HCT116 (cell line): Measurements from ENCODE around the gene NT5C1A.

Source experiments
- CEBPB ChIP-seq: IDR thresholded peaks from 2 replicates; pipeline ENCODE4 v1.6.1; 2012; ENCODE audit warnings: low read depth
- CTCF ChIP-seq, 3 experiments: fragments of 200-600 bp in 1 of 3; sonication (generic) in 1 of 3; IDR thresholded peaks in 2 of 3; conservative IDR thresholded peaks in 1 of 3; 2 replicates each; pipeline ENCODE4 v1.5.1; 2012 to 2017; ENCODE audit warnings: low read depth in 2 of 3, low read length in 2 of 3, antibody characterized with exemption in 1 of 3, borderline replicate concordance in 1 of 3, control low read depth in 1 of 3, mild to moderate bottlenecking in 1 of 3, mixed read lengths in 1 of 3, mixed run types in 1 of 3, moderate library complexity in 1 of 3; ENCODE audit not compliant: insufficient read depth in 1 of 3
- EGR1 ChIP-seq: IDR thresholded peaks from 2 replicates; pipeline ENCODE4 v1.6.1; 2012; ENCODE audit warnings: low read depth
- EZH2 ChIP-seq: fragments of 200-600 bp; sonication (generic); IDR thresholded peaks from 2 replicates; pipeline ENCODE4 v1.6.1; 2017; ENCODE audit warnings: antibody characterized with exemption, mixed run types
- EZH2phosphoT487 ChIP-seq: fragments of 200-600 bp; IDR thresholded peaks from 2 replicates; pipeline ENCODE4 v1.6.1; 2018; ENCODE audit warnings: antibody characterized with exemption, borderline replicate concordance
- FOSL1 ChIP-seq: IDR thresholded peaks from 2 replicates; pipeline ENCODE4 v1.6.1; 2012; ENCODE audit warnings: low read depth
- JUND ChIP-seq: IDR thresholded peaks from 2 replicates; pipeline ENCODE4 v1.6.1; 2012
- POLR2A ChIP-seq: IDR thresholded peaks from 2 replicates; pipeline ENCODE4 v1.7.0; 2011; ENCODE audit warnings: borderline replicate concordance; ENCODE audit not compliant: insufficient read depth, insufficient read length; ENCODE audit errors: extremely low read depth
- POLR2AphosphoS5 ChIP-seq: IDR thresholded peaks from 2 replicates; pipeline ENCODE4 v1.6.1; 2011; ENCODE audit warnings: mild to moderate bottlenecking, low read depth, low read length, moderate library complexity
- RAD21 ChIP-seq: IDR thresholded peaks from 2 replicates; pipeline ENCODE4 v1.6.1; 2012; ENCODE audit warnings: low read depth, mild to moderate bottlenecking
- SIN3A ChIP-seq: IDR thresholded peaks from 2 replicates; pipeline ENCODE4 v1.6.1; 2012; ENCODE audit warnings: low read depth
- YY1 ChIP-seq: IDR thresholded peaks from 2 replicates; pipeline ENCODE4 v1.6.1; 2011; ENCODE audit warnings: low read length, low read depth, moderate library complexity, mild to moderate bottlenecking; ENCODE audit not compliant: insufficient replicate concordance; ENCODE audit errors: extremely low read depth
- ZBTB33 ChIP-seq: IDR thresholded peaks from 2 replicates; pipeline ENCODE4 v1.6.1; 2011; ENCODE audit warnings: mild to moderate bottlenecking, low read length, moderate library complexity; ENCODE audit not compliant: insufficient replicate concordance; ENCODE audit errors: extremely low read depth

- TF ChIP-seq EZH2 (no peak), CTCF (IDR thresholded peaks at IDR 0.05 in 2 of 3, conservative IDR thresholded peaks at IDR 0.05 in 1 of 3; ENCODE audit: borderline replicate concordance in 1 of 3, insufficient read depth in 1 of 3, low read depth in 2 of 3, low read length in 2 of 3) (peak; percentile 58 to 94 (median 90); a peak in 5 of 6 replicates), YY1 (no peak), RAD21 (peak; percentile 57), ZBTB33 (no peak), EZH2phosphoT487 (no peak), FOSL1 (no peak), POLR2A (peak; percentile 41), EGR1 (no peak), POLR2AphosphoS5 (peak; percentile 51), CEBPB (no peak), JUND (no peak), SIN3A (no peak)
Observed at GRCh38 chr1:39657923-39658485, 13.9 kb downstream of the NT5C1A start.
